COLO829 (cell line): ENCODE data around the gene RBFOX2.

Experiments
- DNase-seq: peaks from one replicate; pipeline ENCODE4 v3.0.0; 2012; ENCODE audit warnings: low spot score

Gene RBFOX2

DNA sequence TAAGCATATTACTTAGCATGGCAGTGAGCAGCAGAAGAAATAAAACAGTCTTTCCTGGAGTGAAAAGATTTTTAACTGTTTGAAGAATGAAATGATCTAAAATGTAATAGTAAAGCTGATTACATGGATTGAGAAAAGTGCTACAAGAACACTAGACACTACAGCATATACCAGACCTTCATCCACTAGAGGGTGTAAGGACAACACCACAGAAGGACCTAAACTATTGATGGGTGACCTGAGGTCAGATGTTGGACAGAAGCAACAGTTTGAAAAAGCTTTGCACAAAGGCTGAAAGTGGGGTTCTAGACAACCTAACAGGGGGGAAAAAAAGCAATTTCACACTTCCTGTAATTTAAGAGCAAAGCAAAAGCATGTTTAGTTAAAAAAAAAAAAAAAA is 97.7 kb downstream of the RBFOX2 start:
- DNase-seq: peak; percentile 68

DNA sequence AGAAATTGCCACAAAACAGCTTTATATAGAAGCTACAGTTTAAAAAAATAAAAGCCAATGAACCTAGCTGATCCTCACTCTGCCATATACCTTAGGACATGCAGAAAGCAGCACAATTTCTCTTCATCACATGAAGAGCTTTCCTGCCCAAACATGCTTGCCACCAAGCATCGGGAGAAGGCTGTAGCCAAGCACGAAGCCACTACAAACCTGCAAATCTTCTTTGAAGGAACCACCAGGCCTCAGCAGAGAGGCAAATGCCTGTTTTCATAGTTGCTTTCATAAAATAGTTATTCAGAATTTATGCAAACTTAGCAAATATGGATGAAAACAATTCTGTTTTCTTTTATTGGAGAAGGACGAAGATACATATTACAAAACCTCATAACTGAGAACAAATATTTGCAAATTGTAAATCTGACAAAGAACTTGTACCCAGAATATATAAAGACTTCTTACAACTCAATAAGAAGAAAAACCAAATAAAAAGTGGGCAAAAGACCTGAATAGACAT is 100.3 kb downstream of the RBFOX2 start:
- no peak for DNase-seq

DNA sequence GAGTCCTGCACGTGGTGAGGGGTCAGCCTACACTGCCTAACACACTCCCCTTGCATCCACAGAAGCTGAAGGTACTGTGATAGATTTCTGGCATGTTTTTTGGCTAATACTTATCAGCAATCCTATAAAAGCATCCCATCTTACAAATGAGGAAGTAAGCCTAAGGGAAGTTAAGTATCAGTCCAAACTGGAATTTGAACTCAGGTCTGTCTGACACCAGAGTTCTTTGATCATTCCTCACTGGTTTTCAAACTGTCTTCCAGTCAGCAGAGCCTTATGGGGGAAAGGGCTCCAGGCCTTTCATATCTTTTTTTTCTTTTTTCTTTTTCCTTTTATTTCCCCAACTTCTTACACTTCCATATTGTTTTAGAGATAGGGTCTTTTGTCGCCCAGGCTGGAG is 105.6 kb downstream of the RBFOX2 start:
- no peak for DNase-seq

DNA sequence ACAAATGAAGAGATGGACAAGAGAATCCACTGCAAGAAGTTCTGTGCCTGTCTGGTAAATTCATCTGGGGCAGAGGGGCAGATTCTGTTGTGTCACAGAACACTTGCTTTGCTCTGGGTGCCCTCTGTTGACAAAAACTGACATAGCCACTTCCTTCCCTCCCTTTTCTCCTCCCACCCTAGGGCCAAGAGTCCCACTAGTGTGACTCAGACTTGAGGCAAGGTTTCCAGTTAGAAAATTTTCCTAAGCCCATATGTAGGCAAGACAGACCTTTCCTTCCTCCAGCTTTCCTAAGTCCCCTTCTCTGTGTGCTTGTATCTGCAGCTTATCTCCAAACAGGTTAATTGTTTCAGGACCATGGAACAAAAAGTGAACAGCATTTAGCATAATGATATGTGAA is 106.8 kb downstream of the RBFOX2 start:
- DNase-seq: peak; percentile 51

DNA sequence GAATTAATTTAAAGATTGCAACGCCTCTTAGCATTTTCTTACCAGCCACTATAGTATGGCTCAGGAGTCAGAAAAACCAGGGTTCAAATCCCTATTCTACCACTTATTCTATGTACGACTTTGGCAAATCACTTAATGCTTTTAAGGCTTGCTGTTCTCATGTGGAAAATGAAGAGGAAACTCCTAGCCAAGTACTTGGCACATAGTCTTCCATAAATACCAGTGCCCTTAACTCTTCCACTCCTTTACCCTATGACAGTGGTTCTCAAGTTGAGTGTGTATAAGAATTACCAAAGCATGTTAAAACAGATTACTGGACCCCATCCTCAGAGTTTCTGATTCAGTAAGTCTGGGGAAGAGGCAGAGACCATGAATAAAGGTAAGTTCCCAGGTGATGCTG is 107.6 kb downstream of the RBFOX2 start:
- DNase-seq: no peak

DNA sequence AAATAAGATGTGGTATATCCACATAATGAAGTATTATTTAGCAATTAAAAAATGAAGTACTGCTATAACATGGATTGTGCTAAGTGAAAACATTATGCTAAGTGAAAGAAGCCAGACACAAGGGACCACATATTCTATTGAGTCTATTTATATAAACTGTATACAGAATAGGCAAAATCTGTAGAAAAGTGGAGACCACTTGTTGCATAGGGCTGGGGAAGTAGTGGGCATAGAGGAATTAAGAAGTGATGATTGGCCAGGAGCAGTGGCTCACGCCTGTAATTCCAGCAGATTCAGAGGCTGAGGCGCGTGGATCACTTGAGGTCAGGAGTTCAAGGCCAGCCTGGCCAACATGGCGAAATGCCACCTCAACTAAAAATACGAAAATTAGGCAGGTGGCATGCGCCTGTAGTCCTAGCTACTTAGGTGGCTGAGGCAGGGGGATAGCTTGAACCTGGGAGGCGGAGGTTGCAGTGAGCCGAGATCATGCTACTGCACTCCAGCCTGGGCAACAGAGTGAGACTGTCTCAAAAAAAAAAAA is 109.6 kb downstream of the RBFOX2 start:
- no peak for DNase-seq

DNA sequence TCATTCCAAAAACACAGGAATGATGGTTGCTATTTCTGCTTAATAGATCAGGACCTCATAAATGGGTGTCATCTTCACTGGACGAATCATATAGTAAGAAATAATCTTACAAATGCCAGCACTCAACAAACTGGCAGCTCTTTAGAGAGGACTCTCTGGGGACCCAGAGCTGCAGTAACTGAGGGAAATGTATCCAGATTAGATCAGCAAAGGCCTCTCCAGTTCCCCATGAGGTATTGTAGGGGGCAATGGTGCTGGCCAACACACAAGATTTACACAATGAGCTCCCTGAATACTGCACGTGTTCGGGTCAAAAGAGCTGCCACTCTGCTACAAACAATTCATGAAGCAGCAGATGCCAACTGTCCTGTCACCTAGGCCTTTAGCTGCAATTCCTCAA is 110.2 kb downstream of the RBFOX2 start:
- DNase-seq: no peak

DNA sequence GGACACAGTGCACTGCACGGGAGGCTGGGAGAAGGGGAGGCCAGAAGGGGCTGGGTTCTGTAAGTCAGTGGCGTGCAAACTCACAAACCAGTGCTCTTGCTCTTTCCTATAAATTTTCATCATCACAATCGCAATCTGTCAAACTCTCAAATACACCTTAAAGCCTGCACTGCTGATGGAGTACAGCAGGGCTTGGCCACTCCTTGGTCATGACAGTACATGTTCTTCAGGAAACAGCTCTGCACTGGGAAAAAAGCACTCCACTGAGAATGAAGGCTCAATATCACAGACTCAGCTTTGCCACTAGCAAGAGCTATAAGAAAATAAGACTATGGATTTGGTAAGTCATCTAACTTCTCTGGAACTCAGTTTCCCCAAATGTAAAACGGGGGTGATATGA is 111.0 kb downstream of the RBFOX2 start:
- DNase-seq: no peak

DNA sequence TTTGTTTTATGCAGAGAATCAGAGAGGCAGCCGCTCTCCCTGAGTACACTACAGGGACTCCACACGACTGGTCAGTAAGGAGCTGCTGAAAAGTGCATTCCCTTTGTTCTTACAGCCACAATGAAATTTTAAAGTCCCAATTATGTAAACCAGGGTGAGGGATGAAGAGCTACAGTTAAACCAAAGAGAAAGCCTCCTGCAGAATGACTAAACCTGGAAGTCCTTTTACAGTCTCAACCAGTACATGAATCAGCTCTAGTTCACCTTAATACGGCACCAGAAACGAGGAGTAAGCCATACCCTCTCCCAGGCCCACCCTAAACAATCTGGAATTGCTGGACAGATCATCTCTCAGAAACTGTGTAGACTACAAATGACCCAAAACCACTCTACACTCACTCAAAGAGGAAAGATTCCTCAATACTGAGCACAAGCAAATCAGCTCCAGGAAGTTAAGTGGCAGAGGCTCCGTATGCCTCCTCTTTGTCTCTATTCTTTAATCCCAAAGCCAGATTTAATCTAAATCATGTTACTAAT is 113.1 kb downstream of the RBFOX2 start:
- no peak for DNase-seq

DNA sequence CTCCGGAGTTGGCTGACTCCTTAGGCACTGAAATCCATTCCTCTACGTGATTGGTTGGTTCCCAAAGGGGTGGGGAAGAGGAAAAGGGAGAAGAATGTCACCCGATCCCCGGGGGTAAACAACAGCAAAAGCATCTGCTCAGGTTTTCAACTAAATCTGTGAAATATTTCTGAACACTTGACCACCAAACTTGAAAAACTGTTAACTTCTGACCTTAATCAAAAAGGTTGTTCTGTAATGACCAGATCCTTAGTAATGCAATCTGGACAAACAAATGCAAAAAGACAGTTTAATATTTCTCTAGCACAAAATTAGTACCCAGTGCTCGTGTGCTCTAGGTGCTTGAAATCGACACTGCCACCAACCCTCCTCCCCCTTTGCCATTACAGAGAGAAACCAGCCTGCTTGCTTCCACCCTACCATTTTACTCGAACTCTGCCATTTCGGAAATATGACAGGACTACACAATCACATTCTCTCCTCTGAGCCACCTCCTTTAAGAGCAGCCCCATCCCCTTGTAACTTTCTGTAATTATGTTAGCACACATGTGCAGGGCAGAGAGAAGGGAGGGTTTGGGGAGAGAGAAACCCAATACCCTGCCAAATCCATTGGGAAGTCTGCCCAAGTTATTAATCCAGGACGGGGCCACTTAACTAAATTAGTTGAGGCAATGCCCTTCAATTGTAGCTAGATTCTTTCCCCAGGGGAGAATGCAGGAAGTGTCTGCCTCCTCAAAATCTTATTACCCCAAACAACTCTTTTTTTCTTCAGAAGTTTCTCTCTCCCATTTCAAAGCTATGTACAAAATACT is 113.8 kb downstream of the RBFOX2 start:
- peak; percentile 80 for DNase-seq

DNA sequence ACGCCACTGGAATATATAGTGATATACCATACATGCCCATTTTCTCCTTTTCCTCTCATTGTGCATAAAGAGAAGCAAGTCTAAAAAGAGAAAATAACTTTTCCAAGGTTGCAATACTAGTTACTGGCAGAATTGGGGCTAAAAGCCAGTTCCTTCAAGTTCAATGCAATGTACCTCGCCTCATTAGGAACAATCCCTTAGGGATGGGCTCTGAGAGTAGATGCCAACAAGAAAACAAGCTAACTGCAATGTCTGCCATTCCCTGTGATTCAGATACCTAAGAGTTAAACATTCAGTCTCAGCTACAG is 114.3 kb downstream of the RBFOX2 start:
- no peak for DNase-seq

DNA sequence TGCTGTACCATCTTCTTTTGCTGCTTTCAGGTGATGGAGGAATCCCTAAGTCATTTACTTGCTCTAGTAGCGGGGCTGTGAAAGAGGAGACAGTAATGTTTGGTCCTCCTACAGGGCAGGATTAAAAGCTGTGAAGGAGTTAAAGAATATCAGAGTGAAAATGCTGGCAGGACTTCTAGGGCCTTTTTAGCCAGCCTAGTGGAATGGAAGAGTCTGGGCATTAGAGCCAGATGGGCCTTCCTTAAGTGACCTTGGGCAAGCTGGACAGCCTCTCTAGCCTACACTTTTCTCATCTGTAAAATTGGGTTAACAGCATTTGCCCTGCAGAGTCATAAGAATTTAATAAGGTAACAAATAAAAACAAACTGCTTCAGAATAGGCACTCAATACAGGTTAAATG is 114.7 kb downstream of the RBFOX2 start:
- no peak for DNase-seq

DNA sequence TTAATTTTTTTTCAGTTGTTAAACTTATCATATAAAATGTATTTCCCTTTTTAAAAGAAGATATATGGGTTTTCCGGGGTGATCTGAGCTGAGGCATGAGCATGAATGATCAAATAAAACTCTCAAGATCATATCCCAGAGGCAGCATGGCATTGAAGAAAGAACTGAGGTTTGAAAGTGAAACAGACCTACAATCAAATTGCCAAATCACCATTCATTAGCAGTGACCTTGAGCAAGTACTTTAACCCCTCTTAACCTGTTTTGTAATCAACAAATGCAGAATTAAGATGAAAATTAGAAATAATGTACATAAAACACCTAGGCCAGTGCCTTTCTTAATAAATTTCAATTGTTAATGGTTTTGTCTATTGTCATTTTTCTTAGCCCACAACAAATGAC is 116.0 kb downstream of the RBFOX2 start:
- no peak for DNase-seq

DNA sequence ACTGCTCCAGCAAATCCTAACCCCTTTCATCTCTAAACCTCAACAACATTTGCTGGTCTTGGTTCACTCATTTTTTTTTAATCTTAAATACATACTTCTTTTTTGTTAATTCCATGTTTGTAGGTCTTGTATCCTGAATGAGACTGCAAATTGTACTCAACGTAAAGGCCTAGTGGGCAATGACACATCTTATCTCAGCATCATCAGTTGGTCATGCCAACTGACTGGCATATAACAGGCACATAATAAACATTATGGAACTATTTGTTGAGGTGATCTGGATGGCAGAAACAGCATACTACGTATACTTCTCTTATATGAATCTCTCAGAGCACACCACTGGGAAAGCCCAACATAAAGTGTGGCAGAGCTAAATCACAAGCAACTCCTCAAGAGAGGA is 116.7 kb downstream of the RBFOX2 start:
- no peak for DNase-seq

DNA sequence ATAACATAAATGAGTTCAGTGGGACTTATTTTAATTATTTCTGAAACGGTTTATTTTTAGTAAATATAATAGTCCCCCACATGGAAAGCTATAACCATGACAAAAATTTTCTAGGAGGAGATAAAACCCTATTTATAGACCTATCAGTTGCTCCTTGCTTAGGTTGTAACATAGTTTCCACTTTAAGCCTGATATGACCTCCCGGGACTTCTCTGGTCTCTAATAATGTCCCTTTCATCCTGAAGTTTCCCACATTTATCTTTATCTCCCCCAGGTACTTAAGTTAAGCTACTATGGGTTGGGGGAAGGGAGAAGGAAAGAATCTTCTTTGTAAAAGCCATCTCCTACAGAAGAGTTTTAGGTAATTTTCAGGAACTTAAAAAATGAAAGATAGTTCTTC is 117.7 kb downstream of the RBFOX2 start:
- no peak for DNase-seq

DNA sequence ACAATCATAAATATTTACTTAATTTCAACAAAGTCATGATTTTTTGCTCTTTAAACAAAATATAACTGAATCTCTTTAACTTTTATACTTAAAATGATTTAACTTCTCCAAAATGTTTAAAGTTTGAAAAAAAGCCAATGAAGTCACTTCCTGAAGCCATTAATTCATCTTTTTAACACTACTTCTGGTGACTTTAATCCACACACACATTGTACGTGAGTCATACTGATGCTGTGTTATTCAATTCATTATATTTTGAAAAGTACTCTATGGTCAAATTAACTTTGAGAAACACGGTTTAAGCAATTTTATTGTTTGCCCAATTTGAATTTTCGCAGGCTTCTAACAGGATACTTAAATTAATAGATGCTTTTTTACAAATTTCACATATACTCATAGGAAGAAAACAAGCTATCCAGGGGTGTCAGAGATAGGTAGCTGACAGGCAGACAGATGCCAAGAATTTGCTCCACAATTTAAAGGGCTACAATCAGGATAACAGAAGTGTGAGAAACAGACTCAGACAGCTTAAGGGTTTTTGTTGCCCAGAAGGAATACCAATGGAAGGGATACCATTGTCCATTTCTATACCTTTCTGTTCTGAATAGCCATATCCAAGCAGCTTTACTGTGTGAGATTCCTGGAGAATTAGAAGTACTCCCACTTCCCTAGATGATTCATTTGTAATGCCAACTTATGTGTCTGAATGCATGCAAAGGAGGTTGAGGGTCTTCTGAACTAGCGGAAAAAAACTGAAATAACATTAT is 118.4 kb downstream of the RBFOX2 start:
- DNase-seq: no peak

DNA sequence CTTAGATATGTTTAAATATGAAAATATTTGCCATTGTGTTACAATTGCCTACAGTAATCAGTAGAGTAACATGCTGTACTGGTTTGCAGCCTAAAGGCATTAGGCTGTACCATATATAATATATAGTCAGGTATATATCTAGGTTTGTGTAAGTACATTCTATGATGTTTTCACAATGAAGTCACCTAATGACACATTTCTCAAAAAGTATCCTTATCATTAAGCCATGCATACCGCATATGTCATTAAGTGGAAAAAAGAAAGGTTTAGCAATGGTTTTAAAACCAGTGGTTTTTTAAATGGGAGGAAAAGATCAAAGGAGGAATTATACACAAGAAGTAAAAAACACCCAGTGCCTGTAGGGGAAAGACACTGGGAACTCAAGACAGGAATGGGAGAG is 122.7 kb downstream of the RBFOX2 start:
- no peak for DNase-seq

DNA sequence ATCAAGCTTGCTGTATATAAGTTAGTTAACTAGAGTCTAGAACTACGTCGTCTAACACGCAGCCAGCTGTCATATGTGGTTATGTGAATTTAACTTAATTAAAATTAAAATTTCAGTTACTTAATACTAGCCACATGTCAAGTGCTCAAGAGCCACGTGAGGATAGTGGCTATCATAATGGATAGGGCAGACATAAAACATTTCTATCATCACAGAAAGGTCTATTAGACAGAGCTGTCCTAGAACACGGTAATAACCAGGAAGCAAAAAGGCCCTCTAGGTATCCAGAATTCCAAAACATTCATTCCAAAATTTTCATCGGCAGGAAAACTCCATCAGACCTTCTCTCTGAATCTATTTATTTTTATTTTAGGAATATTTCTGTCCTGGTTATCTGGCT is 123.9 kb downstream of the RBFOX2 start:
- no peak for DNase-seq

DNA sequence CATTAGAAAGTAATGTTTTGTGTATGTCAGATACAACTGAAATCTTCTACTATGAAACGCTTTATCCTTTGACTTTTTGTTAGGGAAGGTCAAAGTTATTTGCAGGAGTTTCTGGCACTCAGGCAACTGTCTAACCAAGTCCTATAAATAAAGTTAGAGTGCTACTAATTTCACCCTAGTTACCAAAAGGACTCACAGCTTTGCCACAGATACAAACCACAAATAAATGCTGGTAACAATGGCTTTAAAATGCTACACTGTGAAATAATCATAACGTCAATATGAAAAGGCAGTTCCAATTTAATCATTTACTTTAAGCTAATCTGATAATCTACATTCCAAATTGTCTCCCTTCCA is 124.3 kb downstream of the RBFOX2 start:
- no peak for DNase-seq

DNA sequence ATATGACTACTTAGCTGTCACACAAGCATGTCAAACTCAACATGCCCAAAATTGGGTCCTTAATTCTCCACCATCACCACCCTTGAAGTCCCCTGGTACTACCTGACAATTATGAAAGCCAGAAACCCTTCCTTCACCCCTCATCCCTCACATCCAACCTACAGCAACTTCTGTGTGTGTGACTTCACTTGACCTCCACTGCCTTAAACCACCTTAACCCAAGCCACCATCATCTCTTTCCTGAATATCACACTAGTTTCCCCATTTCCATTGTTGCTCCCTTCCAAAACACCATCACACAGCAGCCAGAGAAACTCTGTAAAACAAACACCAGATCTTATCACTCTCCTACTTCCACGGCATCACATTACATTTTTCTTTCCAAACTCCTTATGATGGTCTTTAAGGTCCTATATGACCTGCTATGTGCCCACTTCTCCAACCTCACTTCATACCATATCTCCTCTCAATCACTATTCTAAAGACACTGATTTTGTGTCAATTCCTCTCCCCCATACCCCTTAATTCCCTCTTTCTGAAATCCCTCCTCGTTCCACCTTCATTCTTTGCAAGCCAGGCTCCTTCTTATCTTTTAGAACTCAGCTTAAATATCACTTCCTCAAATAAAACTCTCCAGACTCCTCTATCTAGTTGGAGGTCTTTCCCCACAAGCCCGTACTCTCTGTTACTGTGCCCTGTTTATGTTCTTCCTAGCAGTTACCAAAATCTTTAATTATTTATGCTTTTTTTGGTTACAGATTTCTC is 124.9 kb downstream of the RBFOX2 start:
- DNase-seq: no peak

DNA sequence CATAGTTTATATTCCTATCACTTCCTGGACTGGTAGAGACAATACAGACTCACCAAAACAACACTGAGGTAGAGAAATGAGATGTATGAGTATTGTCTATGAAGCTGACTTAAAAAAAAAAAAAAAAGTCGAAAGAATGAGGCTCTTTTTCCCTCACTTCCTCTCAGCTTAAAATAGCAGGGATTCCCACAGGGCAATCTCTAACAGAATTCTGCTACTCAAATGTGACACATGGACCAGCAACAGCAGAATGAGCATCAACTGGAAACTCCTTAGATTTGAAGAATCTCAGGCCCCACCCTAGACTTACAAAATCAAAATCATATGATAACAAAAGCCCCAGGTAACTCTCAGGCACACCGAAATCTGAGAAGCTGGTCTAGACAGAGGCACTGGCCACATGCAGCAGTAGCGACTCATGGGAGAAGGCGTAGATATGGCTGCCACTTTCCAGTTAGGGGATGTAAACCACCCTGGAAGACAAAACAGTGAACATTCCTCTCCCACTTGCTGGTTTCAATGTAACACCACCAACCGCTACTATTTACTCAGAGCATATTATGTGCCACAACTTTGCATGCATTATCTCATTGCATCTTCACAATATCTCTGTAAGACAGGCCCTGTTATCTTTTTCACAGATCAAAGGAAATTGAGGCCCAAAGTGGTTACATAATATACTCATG is 128.0 kb downstream of the RBFOX2 start:
- DNase-seq: peak; percentile 60

DNA sequence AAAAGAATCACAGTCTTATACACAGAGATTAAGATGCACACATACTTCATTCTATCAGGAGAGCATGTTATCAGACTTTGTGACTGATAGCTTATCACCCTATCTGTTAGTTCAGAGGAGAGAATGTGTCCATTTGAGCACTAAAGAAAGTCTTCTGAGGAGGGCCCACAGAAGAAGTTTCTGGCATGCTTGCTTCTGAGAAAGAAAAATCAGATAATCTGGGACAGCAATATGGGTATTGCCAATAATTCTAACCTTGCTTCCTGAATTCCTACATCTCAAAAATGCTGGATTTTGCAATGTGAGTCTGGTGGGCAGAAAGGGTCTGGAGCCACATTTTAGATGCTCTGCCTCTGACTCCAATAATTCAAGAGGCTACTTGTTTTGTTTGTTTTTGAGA is 128.9 kb downstream of the RBFOX2 start:
- no peak for DNase-seq
